Chondrocyte (in vitro differentiated cells): ENCODE measurements around the gene ARHGAP24. TPM values are rescaled to one million over a fixed set of nuclear protein-coding genes. Genes with fewer than 3 reads are reported as not detected.

Experiments
- DNase-seq: peaks from one replicate; pipeline ENCODE4 v3.0.0; 2021; ENCODE audit warnings: mixed read lengths, low spot score
- H3K27ac Mint-ChIP-seq: one replicate; pipeline ENCODE4 v1.8.0; 2021; ENCODE audit warnings: mild to moderate bottlenecking, moderate library complexity, mixed read lengths; ENCODE audit not compliant: unreplicated experiment
- H3K27me3 Mint-ChIP-seq: 2 replicates; pipeline ENCODE4 v1.8.0; 2021; ENCODE audit warnings: low read depth, mixed read lengths
- H3K36me3 Mint-ChIP-seq: 2 replicates; pipeline ENCODE4 v1.8.0; 2021; ENCODE audit warnings: low read depth, mixed read lengths
- H3K4me1 Mint-ChIP-seq: 2 replicates; pipeline ENCODE4 v1.8.0; 2021; ENCODE audit warnings: low read depth, mild to moderate bottlenecking, mixed read lengths
- H3K4me3 Mint-ChIP-seq: one replicate; pipeline ENCODE4 v1.8.0; 2021; ENCODE audit warnings: mild to moderate bottlenecking, moderate library complexity, mixed read lengths; ENCODE audit not compliant: unreplicated experiment
- H3K9me3 Mint-ChIP-seq: 2 replicates; pipeline ENCODE4 v1.8.0; 2021; ENCODE audit warnings: low read depth, mixed read lengths
- CTCF ChIP-seq: fragments of 200-600 bp; sonication (generic); IDR thresholded peaks from 2 replicates; pipeline ENCODE4 v1.5.0; 2021; ENCODE audit warnings: antibody characterized with exemption, mild to moderate bottlenecking, moderate library complexity
- total RNA-seq: library from RNA; stranded (reverse); gene quantifications from 3 replicates; pipeline ENCODE4 v1.2.1, GENCODE V29; 2021

Gene ARHGAP24
- total RNA-seq, 1 donor from 2014 or later: 22.0 TPM

- H3K4me1 Mint-ChIP-seq: no peaks in the 10 kb centered on the region
- no peaks in the 10 kb centered on the region for H3K27me3 Mint-ChIP-seq
- no peaks in the 10 kb centered on the region for H3K9me3 Mint-ChIP-seq
- DNase-seq: no peak
- no peak for TF ChIP-seq CTCF
- no peaks in the 10 kb centered on the region for H3K36me3 Mint-ChIP-seq
- no peak overlapping the region for H3K4me3 Mint-ChIP-seq
- H3K27ac Mint-ChIP-seq: no peak overlapping the region
These were observed 105.5 kb downstream of the ARHGAP24 start for GRCh38 chr4:85580489-85580888.

- Mint-ChIP-seq H3K4me1 (no peaks in the 10 kb centered on the region), H3K27ac (no peak overlapping the region), H3K4me3 (no peak overlapping the region), H3K9me3 (peaks cover 8% of the 10 kb centered on the region), H3K27me3 (no peaks in the 10 kb centered on the region), H3K36me3 (no peaks in the 10 kb centered on the region)
- TF ChIP-seq CTCF: no peak
- DNase-seq: no peak
These were observed 113.0 kb downstream of the ARHGAP24 start for GRCh38 chr4:85587952-85588351.

GRCh38 chr4:85591406-85592098, 116.6 kb downstream of the ARHGAP24 start:
- TF ChIP-seq CTCF: no peak
- H3K27me3 Mint-ChIP-seq: no peaks in the 10 kb centered on the region
- no peak for DNase-seq
- H3K27ac Mint-ChIP-seq: no peak overlapping the region
- H3K9me3 Mint-ChIP-seq: peaks cover 5% of the 10 kb centered on the region
- no peak overlapping the region for H3K4me3 Mint-ChIP-seq
- H3K4me1 Mint-ChIP-seq: no peaks in the 10 kb centered on the region
- no peaks in the 10 kb centered on the region for H3K36me3 Mint-ChIP-seq

- no peak for DNase-seq
- Mint-ChIP-seq H3K27ac (no peak overlapping the region), H3K36me3 (no peaks in the 10 kb centered on the region), H3K4me3 (no peak overlapping the region), H3K4me1 (no peaks in the 10 kb centered on the region), H3K9me3 (peaks cover 5% of the 10 kb centered on the region), H3K27me3 (no peaks in the 10 kb centered on the region)
- TF ChIP-seq CTCF: no peak
These were observed 120.3 kb downstream of the ARHGAP24 start for GRCh38 chr4:85595098-85595775.

- Mint-ChIP-seq H3K27me3 (no peaks in the 10 kb centered on the region), H3K36me3 (no peaks in the 10 kb centered on the region)
These were observed 121.0 kb downstream of the ARHGAP24 start for GRCh38 chr4:85595796-85596559.

More at GRCh38 chr4:85595796-85596559, 121.0 kb downstream of the ARHGAP24 start:
- no peak for TF ChIP-seq CTCF
- H3K4me3 Mint-ChIP-seq: no peak overlapping the region
- no peak for DNase-seq
- H3K9me3 Mint-ChIP-seq: peaks cover 5% of the 10 kb centered on the region
- no peaks in the 10 kb centered on the region for H3K4me1 Mint-ChIP-seq
- no peak overlapping the region for H3K27ac Mint-ChIP-seq
